K562 (cell line): ENCODE results near the gene HAUS2. TPM values are rescaled to one million over a fixed set of nuclear protein-coding genes. Genes with fewer than 3 reads are reported as not detected.

Source experiments
- ATAC-seq: fragments of 200-7000 bp; cut with Tn5 transposase; 3 replicates; pipeline ENCODE4 v1.9.1; 2020; ENCODE audit warnings: moderate library complexity
- BruUV-seq: library from RNA; stranded (reverse); fragments of 400-500 nt; replicated peaks from 2 replicates; lab custom pipeline; 2021; lab: Mats Ljungman, UMichigan
- CTCF ChIA-PET: fragments of 300-600 bp; formaldehyde crosslinking; extraction: SDS; loops from one replicate; lab custom pipeline; 2021; ENCODE audit warnings: low intra/inter-chr PET ratio; lab: Yijun Ruan, JAX
- POLR2A ChIA-PET: fragments of 300-600, 350-650 bp; sonication (Branson Sonifier 250); formaldehyde crosslinking; extraction: SDS; loops from one replicate; lab custom pipeline; 2021; ENCODE audit warnings: antibody characterized with exemption, inconsistent platforms; lab: Yijun Ruan, JAX
- DNase-seq, 4 experiments: peaks; one replicate each; pipeline versions ENCODE4 v3.0.0 to v3.0.0-alpha.2; 2011 to 2018; ENCODE audit warnings: low spot score in 3 of 4, mixed read lengths in 3 of 4; ENCODE audit errors: extremely low read depth in 1 of 4
- FAIRE-seq: peaks from 2 replicates; lab custom pipeline; 2011; peaks lifted over from hg19 to GRCh38; lab: Jason Lieb, UNC
- H2AFZ ChIP-seq: 2 replicates; pipeline ENCODE4 v1.6.0; 2011; ENCODE audit warnings: low read depth, low read length, control low read depth, inconsistent platforms
- H3K27ac ChIP-seq: fragments of 200-600 bp; 3 replicates; pipeline ENCODE4 v1.8.0; 2011; ENCODE audit warnings: low read depth, mild to moderate bottlenecking, control low read depth, inconsistent platforms, low read length, moderate library complexity, mixed read lengths; ENCODE audit errors: extremely low read depth
- H3K27me3 ChIP-seq, 2 experiments: fragments of 300-600 bp in 1 of 2; 2 replicates in 1 of 2; 3 replicates in 1 of 2; pipeline versions ENCODE4 v1.6.0 to v1.8.0; 2011; ENCODE audit warnings: inconsistent platforms in 2 of 2, low read length in 2 of 2, mild to moderate bottlenecking in 1 of 2, mixed read lengths in 1 of 2, moderate library complexity in 1 of 2; ENCODE audit not compliant: control insufficient read depth in 2 of 2, insufficient read depth in 2 of 2
- H3K36me3 ChIP-seq: fragments of 300-600 bp; 3 replicates; pipeline ENCODE4 v1.8.0; 2011; ENCODE audit warnings: mild to moderate bottlenecking, low read length, inconsistent platforms; ENCODE audit not compliant: control insufficient read depth, insufficient read depth
- H3K4me1 ChIP-seq, 2 experiments: fragments of 200-600 bp in 1 of 2; replicated peaks in 1 of 2; 2 replicates in 1 of 2; 3 replicates in 1 of 2; pipeline versions ENCODE4 v1.5.1 to v1.8.0; 2011; ENCODE audit warnings: inconsistent platforms in 2 of 2, low read length in 2 of 2, mild to moderate bottlenecking in 1 of 2, mixed read lengths in 1 of 2, moderate library complexity in 1 of 2; ENCODE audit not compliant: control insufficient read depth in 2 of 2, insufficient read depth in 2 of 2
- H3K4me2 ChIP-seq: 2 replicates; pipeline ENCODE4 v1.6.1; 2011; ENCODE audit warnings: low read length, control low read depth, inconsistent platforms, mixed read lengths; ENCODE audit not compliant: insufficient read depth
- H3K4me3 ChIP-seq: fragments of 200-600 bp; sonication (generic), shearing (Covaris generic); 2 replicates; pipeline ENCODE4 v1.5.1; 2016; ENCODE audit warnings: control low read depth, inconsistent platforms
- H3K79me2 ChIP-seq: fragments of 200-600 bp; 3 replicates; pipeline ENCODE4 v1.8.0; 2011; ENCODE audit warnings: low read length, inconsistent platforms; ENCODE audit not compliant: control insufficient read depth, insufficient read depth
- H3K9ac ChIP-seq, 2 experiments: 2 replicates each; pipeline versions ENCODE4 v1.6.0 to v1.6.1; 2011; ENCODE audit warnings: low read depth in 2 of 2, low read length in 2 of 2, control low read depth in 1 of 2, inconsistent platforms in 1 of 2, mild to moderate bottlenecking in 1 of 2, mixed read lengths in 1 of 2; ENCODE audit not compliant: insufficient read depth in 1 of 2
- H3K9me1 ChIP-seq: one replicate; pipeline ENCODE4 v1.6.0; 2011; ENCODE audit warnings: inconsistent platforms, mild to moderate bottlenecking, low read length, moderate library complexity; ENCODE audit not compliant: control insufficient read depth, insufficient read depth
- H3K9me3 ChIP-seq: replicated peaks from 2 replicates; pipeline ENCODE4 v1.5.1; 2011; ENCODE audit warnings: low read depth, low read length, inconsistent platforms; ENCODE audit not compliant: control insufficient read depth, insufficient read depth
- H4K20me1 ChIP-seq: replicated peaks from 2 replicates; pipeline ENCODE4 v1.6.1; 2011; ENCODE audit warnings: low read length, inconsistent platforms, mixed read lengths; ENCODE audit not compliant: control insufficient read depth, insufficient read depth
- ELF1 ChIP-seq: fragments of 200-800 bp; sonication (Bioruptor generic); IDR thresholded peaks from 2 replicates; pipeline ENCODE4 v1.6.1; 2016; ENCODE audit warnings: missing genetic modification characterization, missing compliant biosample characterization
- FOXO4 ChIP-seq: fragments of 450-650 bp; formaldehyde crosslinking; IDR thresholded peaks from 2 replicates; pipeline ENCODE4 v1.4.0; 2020; ENCODE audit warnings: mild to moderate bottlenecking, moderate library complexity
- GTF3C2 ChIP-seq: IDR thresholded peaks from 3 replicates; pipeline ENCODE4 v1.6.1; 2011; ENCODE audit warnings: borderline replicate concordance, mild to moderate bottlenecking, moderate library complexity; ENCODE audit not compliant: insufficient read length; ENCODE audit errors: extremely low read depth
- JUN ChIP-seq, 2 experiments: sonication (generic) in 1 of 2; formaldehyde crosslinking in 1 of 2; IDR thresholded peaks; 2 replicates each; pipeline versions ENCODE4 v1.6.1 to v1.8.0; 2012 to 2022; ENCODE audit warnings: borderline replicate concordance in 2 of 2, mild to moderate bottlenecking in 2 of 2, improper control_type of control experiment in 1 of 2, low read depth in 1 of 2, low read length in 1 of 2, missing genetic modification reagents in 1 of 2
- NCOR1 ChIP-seq: fragments of 450-650 bp; IDR thresholded peaks from 2 replicates; pipeline ENCODE4 v1.6.1; 2016; ENCODE audit warnings: mild to moderate bottlenecking, moderate library complexity
- NFIX ChIP-seq: fragments of 250-450 bp; sonication (Bioruptor Pico); IDR thresholded peaks from 2 replicates; pipeline ENCODE4 v1.4.0; 2020; ENCODE audit warnings: low read depth, mild to moderate bottlenecking, moderate library complexity
- TEAD1 ChIP-seq, 2 experiments: fragments of 450-650 bp in 1 of 2; sonication (generic) in 1 of 2; formaldehyde crosslinking; IDR thresholded peaks; 2 replicates each; pipeline versions ENCODE4 v1.4.0 to v1.8.0; 2020 to 2022; ENCODE audit warnings: mild to moderate bottlenecking in 2 of 2, missing genetic modification reagents in 1 of 2
- ZBED1 ChIP-seq: IDR thresholded peaks from 2 replicates; pipeline ENCODE4 v1.6.1; 2014
- ZNF124 ChIP-seq: sonication (generic); formaldehyde crosslinking; IDR thresholded peaks from 2 replicates; pipeline ENCODE4 v1.8.1; 2022; ENCODE audit warnings: missing genetic modification reagents
- ZNF76 ChIP-seq: fragments of 250-450 bp; sonication (Bioruptor Pico); IDR thresholded peaks from 2 replicates; pipeline ENCODE4 v1.4.0; 2020; ENCODE audit warnings: mild to moderate bottlenecking, moderate library complexity, borderline replicate concordance
- WGBS: fragments of 100-300 bp; shearing (Covaris generic); methylation state at CpG from one replicate; pipeline ENCODE4 v1.1.6; 2016; ENCODE audit warnings: low coverage, mixed read lengths; ENCODE audit not compliant: insufficient coverage; ENCODE audit errors: missing lambda C conversion rate; 5-methylcytosine and 5-hydroxymethylcytosine counted together
- in situ Hi-C: fragments of 300-500 bp; cut with MboI; formaldehyde crosslinking; loops from 4 replicates; pipeline ENCODE4 v1.15.0; 2018; ENCODE audit warnings: inconsistent platforms, mixed read lengths
- intact Hi-C: fragments of 100-400 bp; cut with micrococcal nuclease; formaldehyde crosslinking; loops from 2 replicates; pipeline ENCODE4 v1.14.2; 2022
- polyA plus RNA-seq, 8 experiments: library from polyadenylated mRNA; depleted of rRNA in 4 of 8; stranded (reverse) in 5 of 8; unstranded in 3 of 8; fragments of >200 nt; fragmentation: Nextera tagmentation in 2 of 8; fragmentation: Illumina TruSeq in 1 of 8; extraction: Ambion mirVana in 2 of 8; extraction: Trizol in 1 of 8; gene quantifications; 2 replicates each; pipeline versions ENCODE4 v1.2.1 to v1.2.3, GENCODE V29; 2011 to 2014; ENCODE audit warnings: inconsistent platforms in 1 of 8, missing spikeins in 1 of 8
- total RNA-seq, 7 experiments: library from RNA; depleted of rRNA in 6 of 7; stranded (reverse); fragments of >200 nt in 6 of 7; fragmentation: Illumina TruSeq in 2 of 7; extraction: Trizol in 2 of 7; gene quantifications; 2 replicates each; pipeline versions ENCODE4 v1.2.1 to v1.2.3, GENCODE V29; 2011 to 2021; ENCODE audit warnings: low replicate concordance in 1 of 7

Gene HAUS2
- total and polyA plus RNA-seq, 9 of the 15 experiments (the other 6 are each of a cell fraction or from before 2014, with no cell fraction given) = 30.6 to 64.9 (median 54.1) TPM

GRCh38 chr15:42548249-42549031, at the start of gene HAUS2, which contains the start of gene LRRC57 (continued):
- TF ChIP-seq TEAD1 (CRISPR knock-in tag; IDR thresholded peaks at IDR 0.05) (peak; percentile 22 to 53; a peak in 2 of 4 replicates), ZNF76 (CRISPR knock-in tag) (peak; percentile 68; the same call in 1 of the 2 replicates)

GRCh38 chr15:42499858-42500609, 48.6 kb upstream of the HAUS2 start:
- peak overlapping the region; percentile 64 for H3K4me2 ChIP-seq
- in situ Hi-C loops (no loop called here), intact Hi-C loops (loop anchor here (10.0 kb wide), 1 partner anchor 85 kb away; no protein-coding TSS in a partner anchor)
- WGBS = 6% methylated on average over 10 of the region's 12 CpGs
- H3K9me3 ChIP-seq = no peaks in the 10 kb centered on the region
- H3K4me3 ChIP-seq = no peak overlapping the region
- ChIA-PET POLR2A (interaction anchor here (0.6 to 2.3 kb wide), 8 partner anchors 9 to 1384 kb away, joined by 3 to 13 read pairs (median 5); partner anchors contain the start of gene ZNF106), CTCF (no interaction called here)
- peaks cover 74% of the 10 kb centered on the region for H3K79me2 ChIP-seq
- H3K27me3 ChIP-seq = no peaks in the 10 kb centered on the region
- no peaks in the 10 kb centered on the region for H4K20me1 ChIP-seq
- H3K27ac ChIP-seq = peak overlapping the region; percentile 74
- H3K9me1 ChIP-seq = no peaks in the 10 kb centered on the region
- H3K4me1 ChIP-seq = peaks cover 30 to 33% of the 10 kb centered on the region in 2 experiments
- peak; percentile 70 for FAIRE-seq
- peak overlapping the region; percentile 57 to 76; a peak in 3 of 4 replicates for H3K9ac ChIP-seq
- peak; percentile 3; the same call in 1 of the 3 replicates for ATAC-seq
- BruUV-seq = no TSS peak
- peaks cover 15% of the 10 kb centered on the region for H3K36me3 ChIP-seq
- no peak overlapping the region for H2AFZ ChIP-seq
- peak; percentile 32 to 77 (median 42) for DNase-seq
- peak; percentile 33; the same call in 1 of the 2 replicates for TF ChIP-seq NFIX (CRISPR knock-in tag)
- no peak for TF ChIP-seq GTF3C2
- TF ChIP-seq NCOR1 = peak; percentile 45; the same call in 1 of the 2 replicates
- no peak for TF ChIP-seq ZBED1
- no peak for TF ChIP-seq ZNF124 (CRISPR knock-in tag)
- TF ChIP-seq ELF1 = no peak
- TF ChIP-seq FOXO4 (CRISPR knock-in tag) = no peak
- no peak for TF ChIP-seq JUN (IDR thresholded peaks at IDR 0.05; ENCODE audit: borderline replicate concordance, low read depth, low read length)
- TF ChIP-seq JUN (CRISPR knock-in tag; IDR thresholded peaks at IDR 0.05; ENCODE audit: borderline replicate concordance) = no peak
